Measurements from ENCODE around the gene ESRRB.

The ESRRB gene

GRCh38 chr14:76343386-76343785, 32.6 kb upstream of the ESRRB start:
- no peak for TF ChIP-seq CTCF (IDR thresholded peaks at IDR 0.05; ENCODE audit: borderline replicate concordance, insufficient read depth, low read depth, low read length)
- no peak overlapping the region for H3K4me3 ChIP-seq (ENCODE audit: low read depth, low read length)

GRCh38 chr14:76346391-76347160, 29.4 kb upstream of the ESRRB start:
- H3K4me3 ChIP-seq (ENCODE audit: low read depth, low read length), result no peak overlapping the region
- no peak for TF ChIP-seq CTCF (IDR thresholded peaks at IDR 0.05; ENCODE audit: borderline replicate concordance, insufficient read depth, low read depth, low read length)

- no peak overlapping the region for H3K4me3 ChIP-seq (ENCODE audit: low read depth, low read length)
- no peak for TF ChIP-seq CTCF (IDR thresholded peaks at IDR 0.05; ENCODE audit: borderline replicate concordance, insufficient read depth, low read depth, low read length)
These were observed 27.0 kb upstream of the ESRRB start for GRCh38 chr14:76348898-76349297.

- no peak for TF ChIP-seq CTCF (IDR thresholded peaks at IDR 0.05; ENCODE audit: borderline replicate concordance, insufficient read depth, low read depth, low read length)
- H3K4me3 ChIP-seq (ENCODE audit: low read depth, low read length), result no peak overlapping the region
These were observed 25.9 kb upstream of the ESRRB start for GRCh38 chr14:76349993-76350392.

- TF ChIP-seq CTCF (IDR thresholded peaks at IDR 0.05; ENCODE audit: borderline replicate concordance, insufficient read depth, low read depth, low read length), result no peak
- H3K4me3 ChIP-seq (ENCODE audit: low read depth, low read length), result no peak overlapping the region
These were observed 25.3 kb upstream of the ESRRB start for GRCh38 chr14:76350671-76351070.

- TF ChIP-seq CTCF (IDR thresholded peaks at IDR 0.05; ENCODE audit: borderline replicate concordance, insufficient read depth, low read depth, low read length), result no peak
- H3K4me3 ChIP-seq (ENCODE audit: low read depth, low read length), result no peak overlapping the region
These were observed 24.0 kb upstream of the ESRRB start for GRCh38 chr14:76351941-76352340.

GRCh38 chr14:76352639-76353281, 23.2 kb upstream of the ESRRB start:
- TF ChIP-seq CTCF (IDR thresholded peaks at IDR 0.05; ENCODE audit: borderline replicate concordance, insufficient read depth, low read depth, low read length), result peak; percentile 93
- no peak overlapping the region for H3K4me3 ChIP-seq (ENCODE audit: low read depth, low read length)

Measured in GM12875 (cell line).